HG03135 (cell line): Measurements from ENCODE around the gene USP8.
"Not testable (repeated sequence)": the region's sequence is repeated elsewhere in the genome, so short reads cannot be mapped to it uniquely, and the experiment has no call there.

ENCODE experiments used
- ATAC-seq: cut with Tn5 transposase; IDR thresholded peaks from one replicate; pipeline ENCODE4 v1.9.1; 2021; ENCODE audit warnings: mild to moderate bottlenecking, moderate library complexity; ENCODE audit not compliant: unreplicated experiment

The USP8 gene

DNA sequence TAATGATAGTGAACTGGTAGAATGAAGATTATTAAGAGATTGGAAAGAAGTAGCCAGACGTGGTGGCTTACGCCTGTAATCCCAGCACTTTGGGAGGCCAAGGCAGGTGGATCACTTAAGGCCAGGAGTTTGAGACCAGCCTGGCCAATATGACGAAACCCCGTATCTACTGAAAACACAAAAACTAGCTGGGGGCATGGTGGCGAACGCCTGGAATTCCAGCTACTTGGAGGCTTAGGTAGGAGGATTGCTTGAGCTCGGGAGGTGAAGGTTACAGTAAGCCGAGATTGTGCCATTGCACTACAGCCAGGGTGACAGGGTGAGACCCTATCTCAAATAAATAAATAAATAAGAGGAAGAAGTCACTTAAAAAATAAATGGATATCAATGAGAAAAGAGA is 14.0 kb downstream of the USP8 start:
- ATAC-seq = no peak

DNA sequence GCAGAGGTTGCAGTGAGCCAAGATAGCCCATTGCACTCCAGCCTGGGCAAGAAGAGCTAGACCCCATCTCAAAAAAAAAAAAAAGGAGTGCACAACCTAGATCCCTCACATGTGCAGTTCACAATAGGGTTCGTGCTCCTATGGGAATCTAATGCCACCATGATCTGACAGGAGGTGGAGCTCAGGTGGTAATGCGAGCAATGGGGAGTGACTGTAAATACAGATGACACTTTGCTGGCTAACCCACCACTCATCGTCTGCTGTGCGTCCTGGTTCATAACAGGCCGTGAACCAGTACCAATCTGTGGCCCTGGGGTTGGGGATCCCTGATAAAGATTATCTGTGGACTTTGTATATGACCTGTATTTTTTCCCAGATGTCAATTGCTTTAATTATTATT is 16.7 kb downstream of the USP8 start:
- no peak for ATAC-seq

DNA sequence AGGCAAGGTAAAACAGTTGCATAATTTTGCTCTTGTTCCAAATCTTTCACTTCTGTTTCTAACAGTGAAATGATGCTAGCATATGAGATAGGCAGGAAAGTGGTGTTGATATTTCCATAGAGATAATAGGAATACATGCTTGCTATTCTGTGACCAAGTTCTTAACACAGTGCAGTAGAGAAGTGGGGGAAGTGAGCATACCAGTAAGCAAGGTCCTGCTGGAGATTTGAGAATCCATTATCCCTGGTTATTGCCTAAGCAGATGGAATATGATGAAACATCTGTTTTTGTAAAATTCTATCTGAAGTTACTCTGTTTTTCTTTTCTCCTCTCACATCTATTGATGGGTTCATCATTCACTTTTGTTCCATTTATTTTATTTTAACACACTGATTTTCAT is 28.7 kb downstream of the USP8 start:
- no peak for ATAC-seq

DNA sequence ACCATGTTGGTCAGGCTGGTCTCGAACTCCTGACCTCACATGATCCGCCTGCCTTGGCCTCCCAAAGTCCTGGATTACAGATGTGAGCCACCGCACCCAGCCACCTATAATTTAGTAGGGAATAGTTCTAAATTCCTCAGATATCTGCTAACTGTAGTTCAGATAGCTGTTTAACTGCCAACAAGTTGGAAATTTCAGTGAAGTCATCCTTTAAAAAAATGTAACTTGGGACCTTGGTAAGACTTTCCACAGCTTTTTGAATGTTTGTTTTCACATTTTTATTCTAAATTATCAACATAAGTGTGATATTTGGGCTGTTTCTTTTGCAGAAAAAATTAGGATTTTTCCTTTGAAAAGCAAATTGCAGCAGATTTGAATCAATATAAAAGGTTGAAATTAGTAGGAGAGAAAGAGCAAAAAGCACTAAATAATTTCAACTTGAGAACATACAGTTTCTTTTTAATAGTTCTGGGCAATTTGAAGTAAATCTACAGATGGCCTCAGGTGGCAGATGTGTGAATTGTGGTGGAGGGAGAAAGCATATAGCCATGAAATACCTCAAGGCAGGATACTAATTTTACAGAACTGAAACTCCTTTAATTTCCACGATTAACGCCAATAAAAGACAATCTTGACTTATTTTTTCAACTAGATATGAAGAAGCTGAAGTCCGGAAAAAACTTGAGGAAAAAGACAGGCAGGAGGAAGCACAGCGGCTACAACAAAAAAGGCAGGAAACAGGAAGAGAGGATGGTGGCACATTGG is 34.3 kb downstream of the USP8 start:
- ATAC-seq = no peak

DNA sequence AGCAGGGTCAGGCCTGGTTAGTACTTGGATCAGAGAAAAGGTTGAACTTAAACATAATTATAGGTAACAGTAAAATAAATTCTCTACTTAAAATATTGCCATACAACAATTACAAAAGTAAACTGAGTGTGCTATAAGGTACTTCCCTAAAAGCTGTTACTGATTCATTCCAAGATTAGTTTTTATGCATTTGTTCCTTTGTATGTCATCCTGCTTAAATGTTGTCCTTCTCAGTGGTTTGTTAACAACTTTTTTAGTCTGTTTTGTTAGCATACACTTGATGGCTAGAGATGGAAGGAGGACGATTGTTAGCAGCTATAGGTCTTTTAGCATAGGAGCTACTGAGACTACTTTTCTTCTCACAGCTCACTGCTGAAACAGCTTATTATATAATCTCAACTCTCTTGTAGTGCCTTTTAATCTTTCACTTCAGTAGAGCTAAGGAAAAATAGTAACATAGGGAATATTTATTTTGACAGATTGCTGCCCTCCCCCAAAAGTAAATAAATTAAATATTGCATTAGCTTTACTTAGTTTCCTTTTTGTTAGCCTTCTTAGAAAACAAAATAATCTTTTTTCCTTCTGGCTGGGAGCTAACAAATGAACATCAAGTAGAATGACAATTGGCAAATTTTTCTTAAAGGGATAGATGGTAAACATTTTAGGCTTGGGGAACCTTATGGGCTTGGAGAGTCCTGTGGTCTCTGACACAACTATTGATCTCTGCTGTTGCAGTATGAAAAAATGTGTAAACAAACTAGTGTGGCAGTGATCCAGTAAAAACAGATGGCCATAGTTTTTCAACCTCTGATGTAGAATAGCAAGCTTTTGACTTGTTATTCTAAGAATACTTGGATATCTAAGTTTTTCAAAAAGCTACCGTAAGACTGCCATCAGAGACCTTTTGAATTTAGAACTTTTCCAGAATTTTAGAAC is 39.5 kb downstream of the USP8 start:
- ATAC-seq = no peak

DNA sequence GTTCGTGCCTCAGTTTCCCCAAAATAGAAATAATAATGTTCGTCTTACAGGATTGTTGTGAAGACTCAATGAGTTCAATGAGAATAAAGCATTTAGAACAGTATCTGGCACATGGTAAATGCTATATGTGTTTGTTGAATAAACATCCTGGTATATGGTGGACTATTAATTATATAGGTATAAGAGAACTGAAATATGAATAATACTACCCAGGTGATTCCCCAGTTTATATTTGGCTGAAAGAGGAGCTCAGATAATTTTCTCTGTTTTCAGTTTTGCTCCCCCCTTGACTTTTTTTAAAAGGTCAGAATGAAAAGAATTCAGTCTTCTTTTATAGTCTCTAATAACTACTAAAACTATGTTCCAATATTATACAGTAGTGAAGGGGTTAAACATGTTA is 46.9 kb downstream of the USP8 start:
- no peak for ATAC-seq

DNA sequence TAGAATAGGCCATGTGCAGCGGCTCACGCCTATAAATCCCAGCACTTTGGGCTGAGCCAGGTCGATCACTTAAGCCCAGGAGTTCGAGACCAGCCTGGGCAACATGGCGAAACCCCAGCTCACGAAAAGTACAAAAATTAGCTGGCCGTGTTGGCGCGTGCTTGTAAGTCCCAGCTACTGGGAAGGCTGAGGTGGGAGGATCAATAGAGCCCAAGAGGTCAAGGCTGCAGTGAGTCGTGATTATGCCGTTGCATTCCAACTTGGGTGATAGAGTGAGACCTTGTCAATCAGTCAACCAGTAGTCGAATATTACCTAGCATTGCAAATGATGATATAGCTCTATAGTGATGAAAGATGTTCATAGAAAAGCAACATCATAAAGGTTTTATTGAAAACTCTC is 51.9 kb downstream of the USP8 start:
- ATAC-seq = no peak

DNA sequence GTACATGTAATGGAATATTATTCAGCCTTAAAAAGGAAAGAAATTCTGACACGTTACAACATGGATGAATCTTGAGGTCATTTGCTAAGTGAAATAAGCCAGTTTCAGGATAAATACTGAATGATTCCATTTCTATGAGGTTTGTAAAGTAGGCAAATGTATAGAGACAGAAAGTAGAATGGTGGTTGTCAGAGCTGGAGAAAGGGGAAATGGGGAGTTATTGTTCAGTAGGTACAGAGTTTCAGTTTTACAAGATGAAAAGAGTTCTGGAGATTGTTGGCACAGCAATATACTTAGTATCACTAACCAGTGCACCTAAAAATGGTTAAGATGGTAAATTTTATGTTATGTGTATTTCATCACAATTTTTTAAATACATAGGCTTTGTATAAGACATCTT is 60.6 kb downstream of the USP8 start:
- ATAC-seq = no peak

DNA sequence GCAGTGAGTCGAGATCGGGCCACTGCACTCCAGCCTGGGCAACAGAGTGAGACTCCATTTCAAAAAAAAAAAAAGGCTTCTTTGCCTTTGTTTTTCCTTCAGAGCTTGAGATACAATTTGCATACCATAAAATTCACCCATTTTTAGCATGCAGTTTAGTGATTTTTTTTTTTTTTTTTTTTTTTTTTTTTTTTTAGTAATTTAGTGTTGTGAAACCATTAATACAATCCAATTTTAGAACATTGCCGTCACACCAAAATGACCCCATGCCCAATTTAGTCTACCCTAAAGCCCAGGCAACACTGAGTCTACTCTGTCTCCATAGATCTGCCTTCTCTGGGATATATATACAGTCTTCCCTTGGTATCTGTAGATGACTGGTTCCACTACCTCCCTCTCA is 61.2 kb downstream of the USP8 start:
- no peak for ATAC-seq

DNA sequence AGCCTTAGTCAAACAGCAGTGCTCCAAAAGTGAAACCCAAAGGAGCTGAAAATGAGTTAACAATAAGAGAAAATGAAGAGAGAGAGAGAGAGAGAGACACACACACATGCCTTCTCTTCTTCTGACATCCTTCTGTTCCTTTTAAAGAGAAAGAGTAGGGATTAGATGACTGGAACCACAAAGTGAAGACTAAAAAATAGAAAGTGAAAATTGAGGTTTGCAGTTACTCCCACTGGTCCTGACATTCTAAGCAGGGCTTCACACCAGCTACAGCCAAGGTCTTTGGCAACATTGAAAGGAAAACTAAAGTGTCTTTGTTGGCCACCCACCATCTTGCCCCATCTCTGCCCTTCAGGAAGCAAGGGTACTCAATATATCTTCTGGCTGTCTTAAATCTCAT is 63.1 kb downstream of the USP8 start:
- no peak for ATAC-seq

DNA sequence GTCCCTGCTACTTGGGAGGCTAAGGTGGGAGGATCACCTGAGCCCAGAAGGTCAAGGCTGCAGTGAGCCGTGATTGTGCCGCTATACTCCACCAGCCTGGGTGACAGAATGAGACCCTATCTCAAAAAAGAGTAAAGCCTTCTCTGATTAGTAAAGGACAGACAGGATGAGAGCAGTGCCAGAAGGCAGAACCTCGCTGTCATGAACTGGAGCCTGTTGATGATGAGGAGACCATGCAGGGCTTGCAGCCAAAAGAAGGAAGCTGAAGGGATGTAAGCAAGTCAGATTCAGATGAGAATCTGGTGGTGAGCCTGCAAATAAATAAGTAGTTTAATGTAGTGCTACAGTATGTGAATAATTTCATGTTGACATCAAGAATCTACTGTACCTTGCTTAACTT is 69.4 kb downstream of the USP8 start:
- no peak for ATAC-seq

DNA sequence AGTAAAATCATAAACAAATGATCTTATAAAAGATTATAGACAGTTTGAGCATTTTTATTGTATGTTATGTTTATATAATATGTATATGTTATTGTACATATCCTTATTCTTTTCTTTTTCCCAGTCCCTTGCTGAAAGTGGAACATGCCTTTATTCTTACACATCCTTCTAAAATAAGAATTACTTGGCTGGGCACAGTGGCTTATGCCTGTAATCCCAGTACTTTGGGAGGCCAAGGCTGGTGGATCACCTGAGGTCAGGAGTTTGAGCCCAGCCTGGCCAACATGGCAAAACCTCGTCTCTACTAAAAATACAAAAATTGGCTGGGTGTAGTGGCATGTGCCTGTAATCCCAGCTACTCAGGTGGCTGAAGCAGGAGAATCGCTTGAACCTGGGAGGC is 70.3 kb downstream of the USP8 start:
- ATAC-seq = not testable (repeated sequence)

DNA sequence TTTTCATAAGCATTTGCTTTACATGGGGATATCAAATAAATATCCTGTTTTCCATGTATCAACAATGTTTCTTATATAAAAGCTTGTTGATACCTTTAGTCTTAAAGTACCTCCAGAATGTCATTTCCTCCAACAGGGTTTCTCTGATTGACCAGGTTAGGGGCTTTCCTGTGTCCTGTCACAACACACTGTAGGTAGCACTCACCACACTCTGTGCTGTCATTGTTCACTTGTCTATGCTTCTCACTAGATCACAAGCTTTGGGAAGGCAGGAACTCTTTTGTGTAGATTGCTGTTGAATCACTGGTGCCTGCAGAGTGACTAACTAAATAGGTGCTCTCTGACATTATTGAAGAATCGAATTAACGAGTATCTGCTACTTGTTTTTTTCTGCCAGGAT is 72.5 kb downstream of the USP8 start:
- no peak for ATAC-seq

DNA sequence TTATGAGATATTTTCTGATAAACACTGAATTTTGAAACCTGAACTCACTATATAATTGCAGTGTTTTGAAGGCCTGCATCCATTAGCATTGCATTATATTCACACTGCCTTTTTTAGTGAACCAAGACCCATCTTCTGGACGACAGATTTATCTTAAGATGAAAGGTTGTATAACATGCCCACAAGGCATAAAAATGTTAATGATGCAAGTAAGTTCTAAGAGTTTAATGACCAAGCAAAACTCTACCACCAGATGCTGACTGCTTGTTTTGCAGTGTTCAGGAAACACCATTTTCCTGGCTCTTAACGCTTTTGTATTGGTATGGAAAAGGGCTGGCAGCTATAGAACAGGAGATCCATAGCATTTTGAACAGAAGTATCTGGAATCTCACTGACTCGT is 76.1 kb downstream of the USP8 start:
- ATAC-seq = no peak

DNA sequence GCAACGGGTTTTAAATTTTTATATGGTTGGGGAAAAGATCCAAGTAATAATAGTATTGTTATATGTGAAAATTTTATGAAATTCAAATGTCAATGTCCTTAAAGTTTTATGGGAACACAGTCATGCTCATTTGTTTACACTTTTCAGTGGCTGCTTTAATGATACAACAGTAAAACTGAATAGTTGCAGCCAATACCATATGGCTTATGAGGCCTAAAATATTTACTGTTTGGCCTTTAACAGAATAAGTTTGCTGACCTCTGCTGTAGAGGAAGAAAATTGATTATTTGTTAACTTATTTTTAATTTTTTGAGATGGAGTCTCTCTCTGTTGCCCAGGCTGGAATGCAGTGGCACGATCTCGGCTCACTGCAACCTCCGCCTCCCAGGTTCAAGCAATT is 77.6 kb downstream of the USP8 start:
- ATAC-seq = no peak

DNA sequence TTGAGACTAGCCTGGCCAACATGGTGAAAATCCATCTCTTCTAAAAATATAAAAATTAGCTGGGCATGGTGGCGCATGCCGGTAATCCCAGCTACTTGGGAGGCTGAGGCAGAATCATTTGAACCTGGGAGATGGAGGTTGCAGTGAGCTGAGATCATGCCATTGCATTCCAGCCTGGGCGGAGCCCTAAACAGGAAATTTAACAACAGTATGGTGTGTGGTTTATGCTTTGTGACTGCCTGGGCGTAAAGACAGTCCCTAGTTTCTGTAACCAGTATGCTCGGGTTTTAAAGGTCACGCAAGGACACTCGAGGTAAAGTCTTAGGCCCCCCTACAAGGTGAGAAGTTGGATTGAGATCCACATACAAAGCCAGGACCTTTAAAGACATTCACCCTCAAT is 78.9 kb downstream of the USP8 start:
- no peak for ATAC-seq

DNA sequence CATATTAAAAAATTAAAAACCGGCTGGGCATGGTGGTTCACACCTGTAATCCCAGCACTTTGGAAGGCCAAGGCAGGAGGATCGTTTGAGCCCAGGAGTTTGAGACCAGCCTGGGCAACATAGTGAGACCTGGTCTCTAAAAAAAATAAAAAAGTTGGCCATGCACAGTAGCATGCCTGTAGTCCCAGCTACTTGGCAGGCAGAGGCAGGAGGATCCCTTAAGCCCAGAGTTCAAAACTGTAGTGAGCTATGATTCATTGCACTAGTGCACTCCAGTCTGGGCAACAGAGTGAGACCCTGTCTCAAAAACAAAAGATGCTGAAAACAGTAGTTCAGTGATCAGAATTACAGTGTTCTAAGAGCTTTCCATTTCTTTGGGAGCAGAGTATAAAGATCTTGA is 81.5 kb downstream of the USP8 start:
- not testable (repeated sequence) for ATAC-seq

DNA sequence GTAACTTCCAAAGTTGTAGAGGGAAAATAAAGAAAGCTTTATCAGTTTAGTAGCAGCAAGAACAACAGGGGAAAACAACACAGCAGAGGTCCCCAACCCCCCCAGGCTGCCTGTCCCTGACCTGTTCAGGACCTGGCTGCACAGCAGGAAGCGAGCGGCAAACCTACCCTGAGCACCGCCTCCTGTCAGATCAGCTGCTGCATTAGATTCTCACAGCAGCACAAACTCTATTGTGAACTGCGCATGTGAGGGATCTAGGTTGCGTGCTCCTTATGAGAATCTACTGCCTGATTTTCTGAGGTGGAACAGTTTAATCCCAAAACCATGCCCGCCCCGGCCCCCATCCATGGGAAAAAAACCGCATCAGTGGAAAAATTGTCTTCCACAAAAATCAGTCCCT is 81.9 kb downstream of the USP8 start:
- no peak for ATAC-seq

DNA sequence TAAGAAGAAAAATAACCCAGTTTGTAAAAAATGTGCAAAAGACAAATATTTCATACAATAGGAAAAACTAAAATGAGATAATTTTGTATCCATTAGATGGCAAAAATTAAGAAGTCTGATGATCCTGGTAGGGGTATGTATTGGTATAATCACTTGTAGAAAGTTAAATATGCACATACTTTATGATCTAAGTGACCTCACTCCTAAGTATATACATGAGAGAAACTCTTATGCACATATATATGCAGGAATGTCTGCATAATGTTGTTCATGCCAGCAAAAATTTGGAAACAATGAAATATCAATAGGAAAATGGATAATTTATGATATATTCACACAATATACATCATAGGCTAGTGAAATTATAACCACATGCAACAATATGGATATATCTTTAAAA is 88.8 kb downstream of the USP8 start:
- ATAC-seq = no peak

DNA sequence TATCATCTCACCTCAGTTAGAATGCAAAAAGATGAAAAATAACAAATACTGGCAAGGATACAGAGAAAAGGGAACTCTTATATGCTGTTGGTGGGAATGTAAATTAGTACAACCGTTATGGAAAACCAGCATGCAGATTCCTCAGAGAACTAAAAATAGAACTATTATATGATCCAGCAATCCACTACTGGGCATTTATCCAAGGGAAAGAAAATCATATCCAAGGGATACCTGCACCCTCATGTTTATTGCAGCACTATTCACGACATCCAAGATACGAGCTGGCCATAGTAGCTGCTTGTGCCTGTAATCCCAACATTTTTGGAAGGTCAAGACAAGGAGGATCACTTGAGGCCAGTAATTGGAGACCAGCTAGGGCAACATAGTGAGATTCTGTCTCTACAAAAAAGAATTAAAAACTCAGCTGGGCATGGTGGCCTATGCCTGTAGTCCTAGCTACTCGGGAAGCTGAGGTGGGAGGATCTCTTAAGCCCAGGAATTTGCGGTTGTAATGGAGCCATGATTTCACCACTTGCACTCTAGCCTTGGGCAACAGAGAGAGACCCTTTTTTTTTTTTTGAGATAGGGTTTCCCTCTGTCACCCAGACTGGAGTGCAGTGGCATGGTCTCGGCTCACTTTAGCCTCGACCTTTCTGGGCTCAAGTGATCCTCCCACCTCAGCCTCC is 95.7 kb downstream of the USP8 start:
- ATAC-seq = no peak

DNA sequence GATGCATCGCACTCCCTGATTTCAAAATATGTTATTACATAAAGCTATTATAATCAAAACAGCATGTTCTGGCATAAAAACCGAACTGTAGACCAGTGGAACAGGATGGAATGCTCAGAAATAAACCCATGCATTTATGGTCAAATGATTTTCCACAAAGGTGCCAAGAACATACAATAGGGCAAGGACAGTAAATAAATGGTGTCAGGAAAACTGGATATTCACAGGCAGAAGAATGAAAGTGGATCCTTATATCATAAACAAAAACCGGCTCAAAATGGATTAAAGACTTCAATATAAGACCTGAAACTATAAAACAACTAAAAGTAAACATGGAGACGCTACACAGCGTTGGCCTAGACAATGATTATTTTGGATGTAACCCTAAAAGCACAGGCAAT is 99.6 kb downstream of the USP8 start:
- ATAC-seq = no peak

DNA sequence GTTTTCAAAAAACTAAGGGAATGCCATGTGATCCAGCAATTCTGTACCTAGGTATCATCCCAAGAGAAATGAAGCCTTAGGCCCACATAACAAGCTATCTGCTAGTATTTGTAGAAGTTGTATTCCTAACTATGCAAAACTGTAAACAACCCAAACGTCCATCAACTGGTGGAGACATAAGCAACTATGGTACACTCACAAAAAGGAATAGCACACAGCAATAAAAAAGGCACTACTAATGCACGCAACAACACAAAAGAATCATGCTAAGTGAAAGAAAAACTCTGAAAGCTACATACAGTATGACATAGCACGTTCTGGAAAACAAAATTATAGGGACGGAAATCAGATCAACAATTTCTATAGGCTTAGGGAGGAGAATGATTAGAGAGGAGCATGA is 107.0 kb downstream of the USP8 start:
- no peak for ATAC-seq
